Measurements from ENCODE around the gene TRIM66.

DNA sequence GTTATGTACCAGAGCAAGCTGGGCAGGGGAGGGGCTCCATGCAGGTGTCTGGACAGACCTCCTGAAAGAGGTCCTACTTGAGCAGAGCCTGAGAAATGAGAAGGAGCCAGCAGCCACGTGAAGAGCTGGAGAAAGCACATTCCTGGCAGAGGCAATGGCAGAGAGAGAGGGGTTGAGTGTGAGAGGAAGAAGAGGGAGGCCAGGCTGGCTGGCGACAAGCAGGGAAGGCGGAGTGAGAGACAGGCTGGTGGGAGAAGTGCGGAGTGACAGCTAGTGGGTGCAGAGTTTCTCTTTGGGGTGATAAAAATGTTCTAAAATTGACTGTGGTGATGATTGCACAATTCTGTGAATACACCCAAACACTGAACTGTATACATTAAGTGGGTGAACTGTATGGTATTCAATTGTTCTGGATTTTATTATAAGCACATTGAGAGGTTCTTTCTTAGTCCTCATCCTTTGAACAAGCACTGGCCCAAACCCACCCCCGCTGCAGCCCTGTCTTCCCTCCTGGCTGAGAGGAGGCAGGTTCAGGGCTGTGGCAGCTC is 29.5 kb upstream of the TRIM66 start:
- no peak for TF ChIP-seq POLR2A (IDR thresholded peaks at IDR 0.05; ENCODE audit: low read length)
- no peak for TF ChIP-seq GATA1 (IDR thresholded peaks at IDR 0.05; ENCODE audit: low read depth, low read length)
